H1 (cell line): ENCODE measurements around the gene HS2ST1. TPM values are rescaled to one million over a fixed set of nuclear protein-coding genes. Genes with fewer than 3 reads are reported as not detected.

Experiments
- CTCF ChIP-seq, 3 experiments: IDR thresholded peaks; 1 replicate in 2 of 3; 2 replicates in 1 of 3; pipeline versions ENCODE4 v1.5.1 to v1.6.1; 2011; ENCODE audit warnings: low read length in 3 of 3, mild to moderate bottlenecking in 3 of 3, inconsistent platforms in 2 of 3, low read depth in 1 of 3, moderate library complexity in 1 of 3; ENCODE audit not compliant: insufficient read depth in 1 of 3; ENCODE audit errors: control extremely low read depth in 1 of 3
- PHF8 ChIP-seq: fragments of 200-600 bp; sonication (generic); conservative IDR thresholded peaks from 2 replicates; pipeline ENCODE4 v1.7.1; 2012; ENCODE audit warnings: low read depth, mild to moderate bottlenecking, inconsistent platforms, low read length, moderate library complexity
- RFX5 ChIP-seq: IDR thresholded peaks from 2 replicates; pipeline ENCODE4 v1.6.1; 2011; ENCODE audit warnings: low read depth, low read length, improper control_type of control experiment, borderline replicate concordance
- TBP ChIP-seq: IDR thresholded peaks from 2 replicates; pipeline ENCODE4 v1.6.1; 2011; ENCODE audit warnings: low read depth, low read length, improper control_type of control experiment
- polyA plus RNA-seq, 7 experiments: library from polyadenylated mRNA; depleted of rRNA in 3 of 7; stranded (reverse) in 5 of 7; unstranded in 2 of 7; fragments of >200 nt in 5 of 7; fragments of 200-250 nt in 2 of 7; gene quantifications; 1 replicate in 5 of 7; 2 replicates in 1 of 7; 4 replicates in 1 of 7; pipeline versions ENCODE4 v1.2.1 to v1.2.3, GENCODE V29; 2011 to 2013; ENCODE audit warnings: missing spikeins in 2 of 7, mixed read lengths in 2 of 7
- total RNA-seq: library from RNA; stranded (reverse); fragmentation: NEBNext Ultra II Directional; extraction: Animal tissue kit (Norgen Biotek cat#: 25700); gene quantifications from 2 replicates; pipeline ENCODE4 v1.2.1, GENCODE V29; 2021

HS2ST1 gene
- total and polyA plus RNA-seq, 2 of the 8 experiments (the other 6 are each of a cell fraction or from before 2014, with no cell fraction given) = 5.2 to 28.3 TPM

- no peak for TF ChIP-seq CTCF (IDR thresholded peaks at IDR 0.05; ENCODE audit: control extremely low read depth in 1 of 3, insufficient read depth in 1 of 3, low read depth in 1 of 3, low read length in 3 of 3)
- TF ChIP-seq RFX5 = no peak
- peak; percentile 84 for TF ChIP-seq PHF8
- TF ChIP-seq TBP = peak; percentile 55; the same call in 1 of the 2 replicates
These were observed at the start of gene HS2ST1 (continued) for GRCh38 chr1:86914601-86914997.
